ENCODE results near the gene MICU1. TPM values are rescaled to one million over a fixed set of nuclear protein-coding genes. Genes with fewer than 3 reads are reported as not detected.

MICU1 gene
- total RNA-seq, 2 experiments from 2014 or later, result 9.4 to 12.1 TPM

DNA sequence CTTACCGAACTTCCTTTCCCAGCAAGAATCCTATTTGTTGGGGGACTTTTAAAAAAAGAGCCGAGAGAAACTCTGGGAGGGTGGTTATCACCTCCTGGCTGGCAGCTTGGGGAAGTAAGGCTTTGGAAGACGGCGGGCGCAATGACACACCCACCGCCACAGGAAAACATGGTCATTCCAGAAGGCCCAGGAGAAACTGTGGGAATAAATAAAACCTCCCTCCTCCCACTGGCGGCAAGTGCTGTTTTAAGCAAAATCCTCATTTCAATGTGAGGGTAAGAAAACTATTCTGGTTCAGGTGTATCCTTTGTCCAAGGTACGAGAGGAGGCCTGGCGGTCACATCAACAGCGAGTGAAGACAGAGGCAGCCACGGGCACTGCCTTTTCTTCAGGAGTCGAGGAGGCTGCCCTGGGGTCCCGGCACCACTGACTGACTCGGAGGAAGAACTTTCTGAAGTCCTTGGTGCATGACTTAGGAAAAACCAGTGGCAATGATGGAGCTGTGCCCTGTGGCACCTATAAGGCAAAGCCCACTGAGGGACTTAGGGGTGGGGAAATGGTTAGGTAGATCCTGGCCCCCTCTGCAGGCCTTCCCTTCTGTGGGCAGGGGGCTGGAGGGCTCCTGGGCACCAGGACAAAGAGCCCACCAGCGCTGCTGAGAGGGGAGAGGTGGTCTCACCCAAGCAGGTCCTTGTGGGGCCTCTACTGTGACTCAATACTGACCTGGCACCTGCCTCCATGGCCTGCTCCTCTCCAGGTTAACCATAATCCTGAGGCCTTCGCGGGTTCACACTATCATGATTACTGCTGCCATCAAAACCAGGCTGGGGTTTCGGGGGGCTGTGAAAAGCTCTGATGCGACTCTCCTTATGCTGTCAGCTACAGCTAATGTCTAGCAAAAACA is 292.5 kb downstream of the MICU1 start:
- TF ChIP-seq, protein P1, sequence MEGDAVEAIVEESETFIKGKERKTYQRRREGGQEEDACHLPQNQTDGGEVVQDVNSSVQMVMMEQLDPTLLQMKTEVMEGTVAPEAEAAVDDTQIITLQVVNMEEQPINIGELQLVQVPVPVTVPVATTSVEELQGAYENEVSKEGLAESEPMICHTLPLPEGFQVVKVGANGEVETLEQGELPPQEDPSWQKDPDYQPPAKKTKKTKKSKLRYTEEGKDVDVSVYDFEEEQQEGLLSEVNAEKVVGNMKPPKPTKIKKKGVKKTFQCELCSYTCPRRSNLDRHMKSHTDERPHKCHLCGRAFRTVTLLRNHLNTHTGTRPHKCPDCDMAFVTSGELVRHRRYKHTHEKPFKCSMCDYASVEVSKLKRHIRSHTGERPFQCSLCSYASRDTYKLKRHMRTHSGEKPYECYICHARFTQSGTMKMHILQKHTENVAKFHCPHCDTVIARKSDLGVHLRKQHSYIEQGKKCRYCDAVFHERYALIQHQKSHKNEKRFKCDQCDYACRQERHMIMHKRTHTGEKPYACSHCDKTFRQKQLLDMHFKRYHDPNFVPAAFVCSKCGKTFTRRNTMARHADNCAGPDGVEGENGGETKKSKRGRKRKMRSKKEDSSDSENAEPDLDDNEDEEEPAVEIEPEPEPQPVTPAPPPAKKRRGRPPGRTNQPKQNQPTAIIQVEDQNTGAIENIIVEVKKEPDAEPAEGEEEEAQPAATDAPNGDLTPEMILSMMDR (IDR thresholded peaks at IDR 0.05), result no peak
- ATAC-seq (ENCODE audit: poor library complexity), result no peak
- peak overlapping the region; percentile 48 for H3K4me3 Mint-ChIP-seq
- intact Hi-C loops (cut with DNase I, micrococcal nuclease), result loop anchor here in 1 of 2 experiments (10.0 kb wide), 1 partner anchor 1019 kb away; the partner anchor contains the start of gene SLC29A3
- no peaks in the 10 kb centered on the region for H3K9me3 Mint-ChIP-seq
- Histone ChIP-seq H3K4me1 (ENCODE audit: insufficient read depth, low read length) (peaks cover 90% of the 10 kb centered on the region), H3K36me3 (ENCODE audit: insufficient read depth, low read length) (peaks cover 21% of the 10 kb centered on the region), H3K9me3 (ENCODE audit: control insufficient read depth in 1 of 2, insufficient read depth in 1 of 2, low read length in 2 of 2) (no peaks in the 10 kb centered on the region), H3K27me3 (ENCODE audit: control insufficient read depth in 1 of 2, insufficient read depth in 2 of 2, low read length in 2 of 2) (no peaks in the 10 kb centered on the region), H3K27ac (ENCODE audit: low read depth in 1 of 2, low read length in 2 of 2) (no peak overlapping the region), H3K4me3 (ENCODE audit: low read length) (no peak overlapping the region)
- no peaks in the 10 kb centered on the region for H3K27me3 Mint-ChIP-seq
- no peak for DNase-seq
- peaks cover 20% of the 10 kb centered on the region for H3K36me3 Mint-ChIP-seq (ENCODE audit: low read depth)
- ChIA-PET POLR2A (interaction anchor here (1.7 to 5.8 kb wide), 7 partner anchors 13 to 246 kb away, joined by 8 to 84 read pairs (median 17); partner anchors contain the start of genes DDIT4 and SPOCK2), CTCF (interaction anchor here (0.9 to 5.9 kb wide), 4 partner anchors 14 to 104 kb away, joined by 3 to 54 read pairs (median 7); partner anchors contain the start of gene DDIT4)
- H3K27ac Mint-ChIP-seq, result peak overlapping the region; percentile 94
- peaks cover 92% of the 10 kb centered on the region for H3K4me1 Mint-ChIP-seq (ENCODE audit: low read depth)

DNA sequence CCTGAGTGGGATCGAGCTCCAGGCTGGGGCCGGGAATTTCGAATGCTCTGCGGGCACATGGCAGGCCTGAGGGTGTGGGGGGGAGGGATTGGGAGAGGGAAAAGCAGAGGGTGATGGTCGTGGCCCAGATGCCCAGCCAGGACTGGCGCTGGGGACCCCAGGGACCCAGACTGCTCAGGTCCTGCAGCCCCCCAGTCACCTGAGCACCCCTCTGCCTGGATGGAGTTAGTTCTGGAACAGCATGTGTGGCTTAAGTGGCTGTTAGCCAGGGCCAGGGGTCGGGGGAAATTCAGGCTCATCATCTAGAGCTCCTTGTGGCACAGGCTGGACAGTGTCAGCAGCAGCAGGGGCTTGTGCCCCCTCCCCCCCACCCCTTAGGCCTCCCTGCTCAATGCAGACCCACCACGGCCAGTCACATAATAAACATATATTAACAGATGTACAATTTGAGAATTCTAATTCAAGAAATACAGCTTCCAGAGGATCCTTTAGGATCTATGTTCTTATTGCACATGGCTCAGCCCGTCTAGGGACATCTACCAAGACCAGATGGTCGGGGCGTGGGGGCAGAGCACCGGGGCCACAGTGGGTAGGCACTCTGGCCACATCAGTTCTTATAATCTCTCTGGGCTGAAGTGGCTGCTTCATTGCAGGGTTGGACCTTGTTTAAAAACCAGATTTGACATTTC is 293.3 kb downstream of the MICU1 start:
- DNase-seq, result no peak
- peak overlapping the region; percentile 48 for H3K4me3 Mint-ChIP-seq
- H3K4me3 ChIP-seq (ENCODE audit: low read length), result no peak overlapping the region
- ATAC-seq (ENCODE audit: poor library complexity), result no peak
- peaks cover 13% of the 10 kb centered on the region for H3K36me3 ChIP-seq (ENCODE audit: insufficient read depth, low read length)
- peaks cover 95% of the 10 kb centered on the region for H3K4me1 Mint-ChIP-seq (ENCODE audit: low read depth)
- no peaks in the 10 kb centered on the region for H3K9me3 Mint-ChIP-seq
- intact Hi-C loops (cut with DNase I, micrococcal nuclease), result loop anchor here (1.0 to 10.0 kb wide), 2 partner anchors 59 to 1018 kb away; partner anchors contain the start of genes DDIT4 (in 1 of the 2) and SLC29A3 (in 1 of the 2)
- peak overlapping the region; percentile 30 to 71 for H3K27ac ChIP-seq (ENCODE audit: low read depth in 1 of 2, low read length in 2 of 2)
- H3K9me3 ChIP-seq (ENCODE audit: control insufficient read depth in 1 of 2, insufficient read depth in 1 of 2, low read length in 2 of 2), result no peaks in the 10 kb centered on the region
- ChIA-PET CTCF (interaction anchor here (0.7 to 5.9 kb wide), 9 partner anchors 12 to 242 kb away, joined by 3 to 54 read pairs (median 5); partner anchors contain the start of gene DDIT4), POLR2A (interaction anchor here (0.6 to 5.8 kb wide), 16 partner anchors 12 to 263 kb away, joined by 3 to 84 read pairs (median 6); partner anchors contain the start of genes ANAPC16, ASCC1, DDIT4 and DNAJB12)
- H3K27ac Mint-ChIP-seq, result peak overlapping the region; percentile 94
- H3K36me3 Mint-ChIP-seq (ENCODE audit: low read depth), result peaks cover 12% of the 10 kb centered on the region
- TF ChIP-seq, protein P1 (IDR thresholded peaks at IDR 0.05), result no peak
- no peaks in the 10 kb centered on the region for H3K27me3 ChIP-seq (ENCODE audit: control insufficient read depth in 1 of 2, insufficient read depth in 2 of 2, low read length in 2 of 2)
- no peaks in the 10 kb centered on the region for H3K27me3 Mint-ChIP-seq
- H3K4me1 ChIP-seq (ENCODE audit: insufficient read depth, low read length), result peaks cover 98% of the 10 kb centered on the region
